Dedifferentiated amniotic fluid mesenchymal stem cell (primary cell): ENCODE data around the gene SEC22B.
"Not testable (repeated sequence)": the region's sequence is repeated elsewhere in the genome, so short reads cannot be mapped to it uniquely, and the experiment has no call there.

Experiments
- DNase-seq: peaks from one replicate; pipeline ENCODE4 v3.0.0-alpha.2; 2016; ENCODE audit errors: extremely low spot score

SEC22B gene

GRCh38 chr1:120116094-120116493 is 60.2 kb downstream of the SEC22B start:
- DNase-seq: not testable (repeated sequence)

- not testable (repeated sequence) for DNase-seq
Measured at GRCh38 chr1:120113134-120113533, 63.2 kb downstream of the SEC22B start.

- not testable (repeated sequence) for DNase-seq
Measured at GRCh38 chr1:120112212-120112611, 64.1 kb downstream of the SEC22B start.

- not testable (repeated sequence) for DNase-seq
Measured at GRCh38 chr1:120111771-120112170, 64.5 kb downstream of the SEC22B start.

GRCh38 chr1:120111008-120111407 is 65.3 kb downstream of the SEC22B start:
- DNase-seq: not testable (repeated sequence)

- not testable (repeated sequence) for DNase-seq
Measured at GRCh38 chr1:120109656-120110055, 66.7 kb downstream of the SEC22B start.

GRCh38 chr1:120109180-120109579 is 67.1 kb downstream of the SEC22B start:
- not testable (repeated sequence) for DNase-seq

- not testable (repeated sequence) for DNase-seq
Measured at GRCh38 chr1:120105288-120105687, 71.0 kb downstream of the SEC22B start.

- DNase-seq: not testable (repeated sequence)
Measured at GRCh38 chr1:120103768-120104167, 72.6 kb downstream of the SEC22B start.

GRCh38 chr1:120101593-120101992 is 74.7 kb downstream of the SEC22B start:
- not testable (repeated sequence) for DNase-seq
